ENCODE results near the gene FOXJ1. TPM values are rescaled to one million over a fixed set of nuclear protein-coding genes. Genes with fewer than 3 reads are reported as not detected.

The FOXJ1 gene
- total and polyA plus RNA-seq, 2 of the 13 experiments (the other 11 are each of a cell fraction or from before 2014, with no cell fraction given): 0.98 to 1.6 TPM

- TF ChIP-seq ZBTB49 (CRISPR knock-in tag; IDR thresholded peaks at IDR 0.05; ENCODE audit: borderline replicate concordance) (no peak), ZNF256 (CRISPR knock-in tag; conservative IDR thresholded peaks at IDR 0.05) (no peak), ZNF775 (CRISPR knock-in tag; IDR thresholded peaks at IDR 0.05; ENCODE audit: borderline replicate concordance) (no peak), RNF219 (CRISPR knock-in tag; IDR thresholded peaks at IDR 0.05) (no peak), TFDP1 (CRISPR knock-in tag; IDR thresholded peaks at IDR 0.05; ENCODE audit: borderline replicate concordance) (peak; percentile 36; the same call in 1 of the 2 replicates), ZBTB33 (CRISPR knock-in tag; IDR thresholded peaks at IDR 0.05) (no peak), KDM3A (CRISPR knock-in tag; IDR thresholded peaks at IDR 0.05; ENCODE audit: low read depth) (no peak), ZMYM2 (CRISPR knock-in tag; IDR thresholded peaks at IDR 0.05) (no peak), GMEB1 (CRISPR knock-in tag; IDR thresholded peaks at IDR 0.05; ENCODE audit: borderline replicate concordance) (no peak), SALL2 (CRISPR knock-in tag; IDR thresholded peaks at IDR 0.05) (no peak), CAMTA2 (CRISPR knock-in tag; IDR thresholded peaks at IDR 0.05; ENCODE audit: borderline replicate concordance) (no peak), PAWR (CRISPR knock-in tag; IDR thresholded peaks at IDR 0.05; ENCODE audit: borderline replicate concordance) (no peak), ZNF83 (CRISPR knock-in tag; IDR thresholded peaks at IDR 0.05; ENCODE audit: borderline replicate concordance) (no peak), ZNF766 (CRISPR knock-in tag; IDR thresholded peaks at IDR 0.05; ENCODE audit: borderline replicate concordance) (no peak), FOXJ3 (CRISPR knock-in tag; IDR thresholded peaks at IDR 0.05; ENCODE audit: borderline replicate concordance) (no peak), HOMEZ (CRISPR knock-in tag; IDR thresholded peaks at IDR 0.05; ENCODE audit: low read depth) (no peak)
These were observed 8.3 kb downstream of the FOXJ1 start (continued) for GRCh38 chr17:76132574-76133338.
